Astrocyte of the spinal cord (primary cell): ENCODE results near the gene LAP3.

Experiments used
- DNase-seq: peaks from one replicate; pipeline ENCODE4 v3.0.0; 2011; ENCODE audit warnings: low read depth, low spot score
- H3K4me3 ChIP-seq: 2 replicates; pipeline ENCODE4 v1.5.1; 2011; ENCODE audit warnings: low read depth, mild to moderate bottlenecking, low read length, moderate library complexity
- in situ Hi-C: cut with HindIII; loops from 2 replicates; pipeline ENCODE4 v1.10.0; 2017; ENCODE audit warnings: low sequenced_read_pairs
- TF ChIP-seq, protein P1 (sequence below): IDR thresholded peaks from 2 replicates; pipeline ENCODE4 v1.5.1; 2012; ENCODE audit warnings: low read depth, mild to moderate bottlenecking, low read length, inconsistent platforms

LAP3 gene

DNA sequence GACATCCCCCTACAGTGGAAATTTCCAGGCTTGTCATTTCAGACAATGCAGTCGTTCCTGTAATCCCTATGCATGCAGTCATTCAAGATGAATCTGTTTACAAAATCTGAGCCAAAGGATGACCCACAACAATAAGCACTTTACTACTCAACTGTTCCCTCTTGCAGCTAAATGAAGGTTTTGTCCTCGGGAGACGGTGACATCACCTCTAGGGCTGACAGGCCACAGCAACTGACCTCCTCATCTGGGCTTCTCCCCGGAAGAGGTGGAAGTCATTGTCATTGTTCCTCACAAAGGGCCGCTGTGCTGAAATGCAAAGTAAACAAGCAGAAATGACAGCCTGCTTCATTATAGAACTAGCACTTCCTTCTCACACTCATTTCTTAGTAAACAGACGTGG, 32.8 kb upstream of the LAP3 start:
- in situ Hi-C loops: no loop called here
- no peak for DNase-seq

GRCh38 chr4:17544831-17545234, 32.2 kb upstream of the LAP3 start:
- no peak overlapping the region for H3K4me3 ChIP-seq
- in situ Hi-C loops: no loop called here
- no peak for DNase-seq
- TF ChIP-seq, protein P1, sequence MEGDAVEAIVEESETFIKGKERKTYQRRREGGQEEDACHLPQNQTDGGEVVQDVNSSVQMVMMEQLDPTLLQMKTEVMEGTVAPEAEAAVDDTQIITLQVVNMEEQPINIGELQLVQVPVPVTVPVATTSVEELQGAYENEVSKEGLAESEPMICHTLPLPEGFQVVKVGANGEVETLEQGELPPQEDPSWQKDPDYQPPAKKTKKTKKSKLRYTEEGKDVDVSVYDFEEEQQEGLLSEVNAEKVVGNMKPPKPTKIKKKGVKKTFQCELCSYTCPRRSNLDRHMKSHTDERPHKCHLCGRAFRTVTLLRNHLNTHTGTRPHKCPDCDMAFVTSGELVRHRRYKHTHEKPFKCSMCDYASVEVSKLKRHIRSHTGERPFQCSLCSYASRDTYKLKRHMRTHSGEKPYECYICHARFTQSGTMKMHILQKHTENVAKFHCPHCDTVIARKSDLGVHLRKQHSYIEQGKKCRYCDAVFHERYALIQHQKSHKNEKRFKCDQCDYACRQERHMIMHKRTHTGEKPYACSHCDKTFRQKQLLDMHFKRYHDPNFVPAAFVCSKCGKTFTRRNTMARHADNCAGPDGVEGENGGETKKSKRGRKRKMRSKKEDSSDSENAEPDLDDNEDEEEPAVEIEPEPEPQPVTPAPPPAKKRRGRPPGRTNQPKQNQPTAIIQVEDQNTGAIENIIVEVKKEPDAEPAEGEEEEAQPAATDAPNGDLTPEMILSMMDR: no peak

More for the DNA sequence above, 32.8 kb upstream of the LAP3 start:
- TF ChIP-seq, protein P1: no peak
- H3K4me3 ChIP-seq: no peak overlapping the region

DNA sequence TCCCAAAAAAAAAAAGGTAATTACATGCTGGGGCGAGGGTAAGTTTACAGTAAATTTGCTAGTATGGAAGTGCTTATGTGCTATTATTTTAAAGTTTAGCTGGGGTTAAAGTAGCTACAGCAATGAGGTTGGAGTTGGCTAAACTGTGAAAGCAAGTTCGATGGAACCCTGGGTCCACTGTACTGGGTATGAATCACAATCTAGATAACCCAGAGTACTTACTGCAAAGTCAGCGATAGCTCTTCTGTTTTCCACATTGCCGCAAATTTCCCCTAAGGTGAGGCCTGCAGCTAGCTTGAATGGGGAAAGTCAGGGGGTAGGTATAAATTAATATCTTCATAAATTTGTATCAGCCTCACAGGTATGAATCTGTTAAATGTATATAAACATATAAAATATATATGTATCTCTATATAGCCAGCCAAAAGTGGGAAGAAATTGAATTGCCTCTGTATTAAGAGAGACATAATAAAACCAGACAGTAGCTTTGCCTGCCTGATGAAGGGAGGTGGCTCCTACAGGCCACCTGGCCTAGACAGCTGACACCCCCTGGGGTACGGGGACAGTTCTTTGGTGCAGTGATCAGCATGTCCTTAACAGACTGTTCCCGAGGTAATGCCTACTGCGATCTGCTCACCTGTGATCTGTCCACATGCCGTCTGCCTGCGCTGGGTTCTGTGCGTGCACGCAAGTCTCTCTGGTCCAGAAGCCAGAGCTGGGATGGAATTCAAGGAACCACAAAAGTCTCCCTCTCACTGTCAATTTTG, 31.4 kb upstream of the LAP3 start:
- no peak for DNase-seq
- no peak overlapping the region for H3K4me3 ChIP-seq
- in situ Hi-C loops: no loop called here
- TF ChIP-seq, protein P1: no peak

DNA sequence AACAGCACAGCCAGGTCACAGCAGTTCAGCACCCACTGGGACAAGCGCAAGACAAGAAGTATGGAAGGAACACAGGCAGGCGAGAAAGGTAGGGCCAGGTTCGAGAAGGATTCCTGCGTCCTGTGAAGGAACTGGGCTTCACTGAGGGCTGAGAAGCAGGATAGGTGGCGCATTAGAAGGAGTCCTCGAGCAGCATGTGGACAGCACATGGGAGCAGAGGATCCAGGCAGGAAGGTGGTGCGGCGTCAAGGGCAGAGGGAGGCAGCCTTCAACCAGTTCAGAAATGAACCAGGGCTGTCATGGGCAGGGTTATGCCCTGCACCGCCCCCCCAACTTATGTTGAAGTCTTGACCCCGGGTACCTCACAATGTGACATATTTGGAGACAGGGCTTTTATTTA, 30.8 kb upstream of the LAP3 start:
- DNase-seq: no peak
- no peak overlapping the region for H3K4me3 ChIP-seq
- in situ Hi-C loops: no loop called here
- TF ChIP-seq, protein P1: no peak

GRCh38 chr4:17546678-17547077, 30.3 kb upstream of the LAP3 start:
- in situ Hi-C loops: no loop called here
- H3K4me3 ChIP-seq: no peak overlapping the region
- TF ChIP-seq, protein P1: no peak
- DNase-seq: no peak

GRCh38 chr4:17550549-17550948, 26.4 kb upstream of the LAP3 start:
- DNase-seq: no peak
- TF ChIP-seq, protein P1: no peak
- in situ Hi-C loops: no loop called here

DNA sequence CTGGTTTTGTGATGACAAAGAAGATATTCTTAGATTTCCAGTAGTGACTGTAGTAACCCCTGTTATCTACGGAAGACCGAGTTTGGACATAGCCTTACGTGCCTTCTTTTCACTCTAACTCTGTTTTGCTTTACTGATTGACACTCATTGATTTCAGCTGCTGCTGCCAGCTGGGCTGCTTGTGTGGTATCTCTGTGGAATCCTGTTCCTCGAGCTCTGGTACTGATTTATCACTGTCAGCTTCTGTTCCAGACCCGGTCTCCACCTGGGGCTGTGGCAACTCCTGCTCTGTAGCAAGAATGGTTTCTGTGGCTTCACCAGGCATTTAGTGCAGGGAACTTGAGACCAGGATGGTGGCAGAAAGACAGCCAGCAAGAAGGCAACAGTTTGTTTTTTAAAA, 24.6 kb upstream of the LAP3 start:
- H3K4me3 ChIP-seq: no peak overlapping the region
- DNase-seq: no peak
- TF ChIP-seq, protein P1: no peak
- in situ Hi-C loops: no loop called here

More at GRCh38 chr4:17550549-17550948, 26.4 kb upstream of the LAP3 start:
- no peak overlapping the region for H3K4me3 ChIP-seq
